Keratinocyte (primary cell): ENCODE data around the gene ANKDD1B. TPM values are rescaled to one million over a fixed set of nuclear protein-coding genes. Genes with fewer than 3 reads are reported as not detected.

Source experiments
- DNase-seq: peaks from one replicate; pipeline ENCODE4 v3.0.0-alpha.2; 2011; ENCODE audit warnings: low read depth, missing footprints, low spot score
- FAIRE-seq: peaks from 2 replicates; lab custom pipeline; 2011; peaks lifted over from hg19 to GRCh38; lab: Jason Lieb, UNC
- H2AFZ ChIP-seq: 2 replicates; pipeline ENCODE4 v1.6.0; 2012; ENCODE audit warnings: low read length, control low read depth, inconsistent platforms; ENCODE audit not compliant: control insufficient read depth
- H3K27ac ChIP-seq: 2 replicates; pipeline ENCODE4 v1.5.1; 2011; ENCODE audit warnings: low read length; ENCODE audit not compliant: control insufficient read depth, insufficient read depth
- H3K27me3 ChIP-seq: 3 replicates; pipeline ENCODE4 v1.6.0; 2011; ENCODE audit warnings: low read length; ENCODE audit not compliant: control insufficient read depth, insufficient read depth; ENCODE audit errors: extremely low read depth
- H3K36me3 ChIP-seq, 2 experiments: 2 replicates in 1 of 2; 3 replicates in 1 of 2; pipeline ENCODE4 v1.5.1; 2011; ENCODE audit warnings: low read length in 2 of 2, mild to moderate bottlenecking in 1 of 2; ENCODE audit not compliant: control insufficient read depth in 2 of 2, insufficient read depth in 2 of 2; ENCODE audit errors: extremely low read depth in 1 of 2
- H3K4me1 ChIP-seq: 3 replicates; pipeline ENCODE4 v1.5.1; 2011; ENCODE audit warnings: low read length; ENCODE audit not compliant: control insufficient read depth, insufficient read depth; ENCODE audit errors: extremely low read depth
- H3K4me2 ChIP-seq: 3 replicates; pipeline ENCODE4 v1.6.0; 2011; ENCODE audit warnings: low read depth, low read length; ENCODE audit not compliant: control insufficient read depth, insufficient read depth; ENCODE audit errors: extremely low read depth
- H3K4me3 ChIP-seq, 3 experiments: fragments of 200-600 bp in 1 of 3; sonication (generic) in 1 of 3; 2 replicates in 2 of 3; 3 replicates in 1 of 3; pipeline ENCODE4 v1.5.1; 2011 to 2016; ENCODE audit warnings: low read length in 3 of 3, mild to moderate bottlenecking in 3 of 3, control low read depth in 2 of 3, inconsistent platforms in 1 of 3, low read depth in 1 of 3, mixed read lengths in 1 of 3, mixed run types in 1 of 3, moderate library complexity in 1 of 3; ENCODE audit not compliant: control insufficient read depth in 2 of 3, insufficient read depth in 2 of 3; ENCODE audit errors: extremely low read depth in 1 of 3
- H3K79me2 ChIP-seq: 2 replicates; pipeline ENCODE4 v1.6.0; 2012; ENCODE audit warnings: low read length; ENCODE audit not compliant: control insufficient read depth, insufficient read depth
- H3K9ac ChIP-seq: 3 replicates; pipeline ENCODE4 v1.6.0; 2011; ENCODE audit warnings: low read length; ENCODE audit not compliant: control insufficient read depth, insufficient read depth; ENCODE audit errors: extremely low read depth
- H3K9me1 ChIP-seq: 3 replicates; pipeline ENCODE4 v1.6.0; 2011; ENCODE audit warnings: low read length; ENCODE audit not compliant: control insufficient read depth, insufficient read depth; ENCODE audit errors: extremely low read depth
- H3K9me3 ChIP-seq: 2 replicates; pipeline ENCODE4 v1.5.1; 2012; ENCODE audit warnings: low read depth, low read length; ENCODE audit not compliant: control insufficient read depth
- H4K20me1 ChIP-seq: 3 replicates; pipeline ENCODE4 v1.6.0; 2011; ENCODE audit warnings: low read length; ENCODE audit not compliant: control insufficient read depth, insufficient read depth; ENCODE audit errors: extremely low read depth
- EZH2 ChIP-seq: IDR thresholded peaks from one replicate; pipeline ENCODE4 v1.6.1; 2012; ENCODE audit warnings: inconsistent platforms, mild to moderate bottlenecking, low read length, moderate library complexity
- dilution Hi-C: fragments of 300-500 bp; cut with MboI; formaldehyde crosslinking; loops from one replicate; pipeline ENCODE4 v1.7.0; 2020; ENCODE audit warnings: low sequenced_read_pairs; ENCODE audit not compliant: extremely low pct_ligation_motif_present
- polyA plus RNA-seq, 5 experiments: library from polyadenylated mRNA; depleted of rRNA in 3 of 5; stranded (reverse) in 3 of 5; stranded (forward) in 1 of 5; unstranded in 1 of 5; fragments of >200 nt; gene quantifications; 1 replicate in 1 of 5; 2 replicates in 3 of 5; 3 replicates in 1 of 5; pipeline versions ENCODE4 v1.2.1 to v1.2.3, GENCODE V29; 2011 to 2012; ENCODE audit warnings: missing spikeins in 2 of 5, low read depth in 1 of 5, low replicate concordance in 1 of 5
- TF ChIP-seq, protein P1 (sequence below), 3 experiments: IDR thresholded peaks in 1 of 3; conservative IDR thresholded peaks in 1 of 3; optimal IDR thresholded peaks in 1 of 3; 2 replicates in 2 of 3; 3 replicates in 1 of 3; pipeline versions ENCODE3 to v1.5.1; 2011; ENCODE audit warnings: low read length in 3 of 3, mild to moderate bottlenecking in 3 of 3, moderate library complexity in 2 of 3, control low read depth in 1 of 3, inconsistent platforms in 1 of 3; ENCODE audit not compliant: insufficient read depth in 2 of 3; ENCODE audit errors: extremely low read depth in 1 of 3

The ANKDD1B gene
- polyA plus RNA-seq, 1 donor (not counting 4 experiments of a cell fraction or from before 2014, with no cell fraction given): 1.1 TPM

DNA sequence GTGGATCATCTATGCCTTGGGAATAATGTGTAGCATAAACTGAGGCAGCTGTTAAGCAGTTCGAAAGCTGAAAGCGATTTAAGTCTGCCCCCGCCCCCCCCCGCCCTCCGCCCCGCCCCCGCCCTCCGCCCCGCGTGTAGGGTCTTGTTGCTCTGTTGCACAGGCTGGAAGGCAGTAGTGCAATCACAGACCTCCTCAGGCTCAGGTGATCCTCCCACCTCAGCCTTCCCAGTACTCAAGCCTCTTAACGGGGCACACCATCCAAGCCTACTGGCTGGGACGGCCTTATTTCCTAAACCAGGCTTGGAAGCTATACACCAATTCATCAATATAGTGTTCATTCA, 945 bp downstream of the ANKDD1B start:
- no peak for TF ChIP-seq EZH2
- TF ChIP-seq, protein P1, sequence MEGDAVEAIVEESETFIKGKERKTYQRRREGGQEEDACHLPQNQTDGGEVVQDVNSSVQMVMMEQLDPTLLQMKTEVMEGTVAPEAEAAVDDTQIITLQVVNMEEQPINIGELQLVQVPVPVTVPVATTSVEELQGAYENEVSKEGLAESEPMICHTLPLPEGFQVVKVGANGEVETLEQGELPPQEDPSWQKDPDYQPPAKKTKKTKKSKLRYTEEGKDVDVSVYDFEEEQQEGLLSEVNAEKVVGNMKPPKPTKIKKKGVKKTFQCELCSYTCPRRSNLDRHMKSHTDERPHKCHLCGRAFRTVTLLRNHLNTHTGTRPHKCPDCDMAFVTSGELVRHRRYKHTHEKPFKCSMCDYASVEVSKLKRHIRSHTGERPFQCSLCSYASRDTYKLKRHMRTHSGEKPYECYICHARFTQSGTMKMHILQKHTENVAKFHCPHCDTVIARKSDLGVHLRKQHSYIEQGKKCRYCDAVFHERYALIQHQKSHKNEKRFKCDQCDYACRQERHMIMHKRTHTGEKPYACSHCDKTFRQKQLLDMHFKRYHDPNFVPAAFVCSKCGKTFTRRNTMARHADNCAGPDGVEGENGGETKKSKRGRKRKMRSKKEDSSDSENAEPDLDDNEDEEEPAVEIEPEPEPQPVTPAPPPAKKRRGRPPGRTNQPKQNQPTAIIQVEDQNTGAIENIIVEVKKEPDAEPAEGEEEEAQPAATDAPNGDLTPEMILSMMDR (optimal IDR thresholded peaks at IDR 0.05 in 1 of 3, IDR thresholded peaks at IDR 0.05 in 1 of 3, conservative IDR thresholded peaks at IDR 0.05 in 1 of 3; ENCODE audit: extremely low read depth in 1 of 3, insufficient read depth in 2 of 3, low read length in 3 of 3): no peak
- no peak overlapping the region for H2AFZ ChIP-seq

DNA sequence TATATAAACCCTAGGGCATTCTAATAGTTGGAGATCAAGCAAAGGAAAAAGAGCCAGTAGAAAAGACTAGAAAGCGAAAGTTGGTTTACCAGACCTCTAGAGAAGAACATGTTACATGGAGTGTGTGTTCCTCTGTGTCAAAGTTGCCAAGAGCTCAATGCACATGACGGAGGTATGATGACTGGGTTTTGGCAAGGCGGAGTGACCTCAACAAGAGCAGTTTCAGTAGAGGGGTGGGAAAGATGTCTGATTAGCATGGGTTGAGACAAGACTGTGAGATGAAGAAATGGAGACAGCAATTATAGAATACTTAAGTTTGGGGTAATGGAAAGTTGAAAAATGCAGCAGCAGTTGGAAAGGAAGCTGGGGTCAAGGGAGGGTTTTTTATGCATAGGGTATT, 1.6 kb downstream of the ANKDD1B start:
- dilution Hi-C loops: no loop called here
- DNase-seq (no peak), FAIRE-seq (no peak)
- no peaks in the 10 kb centered on the region for H3K79me2 ChIP-seq
- no peak overlapping the region for H3K4me2 ChIP-seq
- no peaks in the 10 kb centered on the region for H3K9me3 ChIP-seq
- no peak overlapping the region for H3K4me3 ChIP-seq
- no peak overlapping the region for H2AFZ ChIP-seq
- TF ChIP-seq, protein P1 (optimal IDR thresholded peaks at IDR 0.05 in 1 of 3, IDR thresholded peaks at IDR 0.05 in 1 of 3, conservative IDR thresholded peaks at IDR 0.05 in 1 of 3; ENCODE audit: extremely low read depth in 1 of 3, insufficient read depth in 2 of 3, low read length in 3 of 3): no peak
- no peak for TF ChIP-seq EZH2
- H3K27me3 ChIP-seq: no peaks in the 10 kb centered on the region
- no peaks in the 10 kb centered on the region for H3K36me3 ChIP-seq
- H3K4me1 ChIP-seq: peaks cover 31% of the 10 kb centered on the region
- H4K20me1 ChIP-seq: no peaks in the 10 kb centered on the region
- H3K9me1 ChIP-seq: no peaks in the 10 kb centered on the region
- H3K9ac ChIP-seq: no peak overlapping the region
- no peak overlapping the region for H3K27ac ChIP-seq

More for the DNA sequence above, 945 bp downstream of the ANKDD1B start:
- no peaks in the 10 kb centered on the region for H4K20me1 ChIP-seq
- peak overlapping the region; percentile 79 for H3K4me2 ChIP-seq
- H3K79me2 ChIP-seq: no peaks in the 10 kb centered on the region
- peaks cover 24% of the 10 kb centered on the region for H3K4me1 ChIP-seq
- H3K27me3 ChIP-seq: no peaks in the 10 kb centered on the region
- peak overlapping the region; percentile 58 for H3K9ac ChIP-seq
- H3K9me3 ChIP-seq: no peaks in the 10 kb centered on the region
- peak overlapping the region; percentile 16 for H3K27ac ChIP-seq
- H3K4me3 ChIP-seq: peak overlapping the region in 2 of 3 experiments; percentile 39 to 73
- no peaks in the 10 kb centered on the region for H3K9me1 ChIP-seq
- DNase-seq (no peak), FAIRE-seq (no peak)
- dilution Hi-C loops: no loop called here
- H3K36me3 ChIP-seq: no peaks in the 10 kb centered on the region
